HG02759 (cell line): ENCODE measurements around the gene RCOR1.
"Not testable (repeated sequence)": the region's sequence is repeated elsewhere in the genome, so short reads cannot be mapped to it uniquely, and the experiment has no call there.

Experiments used
- ATAC-seq: cut with Tn5 transposase; IDR thresholded peaks from one replicate; pipeline ENCODE4 v1.9.1; 2021; ENCODE audit warnings: mild to moderate bottlenecking, moderate library complexity; ENCODE audit not compliant: unreplicated experiment

RCOR1 gene

DNA sequence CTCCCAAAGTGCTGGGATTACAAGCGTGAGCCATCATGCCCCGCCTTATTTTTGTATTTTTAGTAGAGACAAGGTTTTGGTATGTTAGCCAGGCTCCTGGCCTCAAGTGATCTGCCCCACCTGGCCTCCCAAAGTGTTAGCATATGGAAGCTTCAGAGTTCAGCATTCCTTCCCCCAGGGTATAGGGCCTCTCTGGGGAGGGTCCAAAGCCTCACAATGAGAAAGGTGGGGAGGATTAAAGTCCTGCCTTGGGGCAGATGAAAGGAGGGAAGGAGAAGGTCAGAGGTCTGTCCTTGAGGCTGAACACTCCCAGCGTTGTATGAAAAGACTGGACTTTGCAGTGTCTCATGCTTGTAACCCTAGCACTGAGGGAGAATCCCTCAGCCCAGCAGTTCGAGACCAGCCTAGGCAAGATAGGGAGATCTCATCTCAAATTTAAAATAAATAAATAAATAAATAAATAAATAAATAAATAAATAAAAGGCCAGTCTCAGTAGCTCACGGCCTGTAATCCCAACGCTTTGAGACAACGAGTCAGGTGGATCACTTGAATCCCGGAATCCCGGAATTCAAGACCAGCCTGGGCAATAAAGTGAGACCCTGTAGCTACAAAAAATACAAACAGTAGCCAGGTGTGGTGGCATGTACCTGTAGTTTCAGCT is 22.0 kb upstream of the RCOR1 start:
- ATAC-seq = no peak

DNA sequence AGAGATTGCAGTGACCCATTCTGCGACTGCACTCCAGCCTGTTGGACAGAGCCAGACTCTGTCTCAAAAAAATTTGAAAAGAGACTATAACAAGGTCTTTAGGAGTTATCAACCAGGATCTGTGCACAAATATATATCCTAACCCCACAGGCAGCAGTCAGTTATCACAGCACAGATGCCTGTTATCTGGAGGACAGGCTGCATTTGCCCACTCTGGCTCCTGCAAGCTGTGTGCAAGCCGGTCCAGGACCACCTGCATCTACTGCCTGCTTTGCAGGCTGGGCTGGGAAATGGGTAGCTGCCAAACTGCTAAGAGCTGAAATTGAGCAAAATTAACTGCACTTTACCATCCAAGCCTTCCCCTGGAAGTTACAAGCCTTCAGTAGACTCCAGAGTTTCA is 21.4 kb upstream of the RCOR1 start:
- no peak for ATAC-seq

DNA sequence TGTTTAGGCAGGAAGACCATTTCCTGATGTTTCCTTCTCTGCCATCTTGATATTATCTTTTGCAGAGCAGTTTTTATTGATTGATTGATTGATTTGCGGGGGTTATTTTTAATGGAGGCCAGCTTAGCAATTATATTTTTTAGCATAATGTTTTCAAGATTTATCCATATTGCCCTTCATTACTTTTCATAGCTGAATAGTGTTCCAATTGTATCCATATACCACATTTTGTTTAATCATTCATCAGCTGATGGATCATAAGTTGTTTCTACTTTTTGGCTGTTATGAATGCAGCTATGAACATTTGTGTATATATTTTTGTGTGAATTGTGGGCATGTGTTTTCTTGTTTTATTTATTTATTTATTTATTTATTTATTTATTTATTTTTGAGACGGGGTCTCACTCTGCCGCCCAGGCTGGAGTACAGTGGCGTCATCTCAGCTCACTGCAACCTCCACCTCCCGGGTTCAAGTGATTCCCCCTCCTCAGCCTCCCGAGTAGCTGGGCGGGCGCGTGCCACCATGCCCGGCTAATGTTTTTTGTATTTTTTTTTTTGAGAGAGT is 20.9 kb upstream of the RCOR1 start:
- no peak for ATAC-seq

DNA sequence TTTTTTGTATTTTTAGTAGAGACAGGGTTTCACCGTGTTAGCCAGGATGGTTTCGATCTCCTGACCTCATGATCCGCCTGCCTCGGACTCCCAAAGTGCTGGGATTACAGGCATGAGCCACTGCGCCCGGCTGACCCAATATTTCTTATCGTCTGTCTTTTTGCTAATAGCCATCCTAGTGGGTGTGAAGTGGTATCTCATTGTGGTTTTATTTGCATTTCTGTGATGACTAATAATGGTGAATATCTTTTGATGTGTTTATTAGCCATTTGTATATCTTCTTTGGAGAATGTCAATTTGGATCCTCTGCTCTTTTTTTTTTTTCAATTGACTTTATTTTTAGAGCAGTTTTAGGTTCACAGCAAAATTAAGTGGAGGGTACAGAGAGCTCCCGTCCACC is 19.3 kb upstream of the RCOR1 start:
- not testable (repeated sequence) for ATAC-seq

DNA sequence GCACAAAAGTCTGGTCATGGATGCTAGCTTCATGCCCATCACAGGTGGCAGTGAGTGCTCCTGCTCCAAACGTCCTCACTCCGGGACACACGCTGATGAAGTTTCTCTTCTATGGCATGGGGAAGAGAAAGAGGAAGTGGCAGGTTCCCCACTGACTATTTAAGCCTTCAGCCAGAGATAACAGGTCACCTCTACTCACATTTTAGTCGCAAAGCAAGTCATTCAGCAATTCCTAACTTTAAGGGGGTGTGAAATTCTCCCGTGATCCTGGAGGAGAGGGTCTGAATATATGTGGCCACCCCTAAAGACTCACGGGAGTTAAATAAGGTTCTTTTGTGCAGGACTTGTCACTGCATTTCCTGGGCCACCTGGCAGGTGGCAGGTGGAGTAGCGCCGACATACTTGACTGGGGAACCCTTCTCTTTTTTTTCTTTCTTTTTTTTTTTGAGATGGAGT is 18.8 kb upstream of the RCOR1 start:
- ATAC-seq = no peak

DNA sequence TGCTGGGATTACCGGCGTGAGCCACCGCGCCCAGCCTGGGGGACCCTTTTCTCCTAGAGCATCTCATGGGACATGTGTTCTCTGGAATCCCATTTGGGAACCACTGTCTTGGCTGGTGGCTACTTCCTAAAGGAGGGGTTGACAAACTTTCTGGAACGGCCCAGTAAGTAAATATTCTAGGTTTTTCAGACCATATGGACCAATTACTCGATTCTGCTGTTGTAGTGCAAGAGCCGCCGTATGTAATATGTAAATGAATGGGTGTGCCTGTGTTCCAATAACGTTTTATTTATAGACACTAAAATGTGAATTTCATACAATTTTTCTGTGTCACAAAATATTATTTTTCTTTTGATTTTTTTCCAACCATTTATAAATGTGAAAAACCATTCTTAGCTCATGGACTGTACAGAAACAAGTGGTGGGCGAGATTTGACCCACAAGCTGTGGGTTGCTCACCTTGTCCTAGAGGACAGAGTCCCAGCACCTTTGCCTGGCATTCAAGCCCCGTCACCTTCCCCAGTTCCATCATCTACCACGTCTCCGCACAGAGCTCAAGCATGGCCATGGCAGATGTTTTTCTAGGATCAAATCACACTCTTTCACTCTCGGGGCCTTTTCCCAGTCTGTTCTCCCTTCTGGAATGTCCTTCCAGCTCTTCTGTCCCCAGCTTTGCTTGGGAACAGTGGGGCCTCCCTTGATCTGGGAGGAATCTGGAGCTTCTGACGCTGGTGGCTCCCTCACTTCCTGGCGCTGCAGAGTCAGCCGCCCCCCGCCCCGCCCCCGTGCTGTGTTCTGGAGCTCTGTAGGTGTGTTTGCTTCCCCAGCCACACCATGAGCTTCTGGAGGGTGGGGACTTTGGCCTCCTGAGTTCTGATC is 17.9 kb upstream of the RCOR1 start:
- no peak for ATAC-seq

DNA sequence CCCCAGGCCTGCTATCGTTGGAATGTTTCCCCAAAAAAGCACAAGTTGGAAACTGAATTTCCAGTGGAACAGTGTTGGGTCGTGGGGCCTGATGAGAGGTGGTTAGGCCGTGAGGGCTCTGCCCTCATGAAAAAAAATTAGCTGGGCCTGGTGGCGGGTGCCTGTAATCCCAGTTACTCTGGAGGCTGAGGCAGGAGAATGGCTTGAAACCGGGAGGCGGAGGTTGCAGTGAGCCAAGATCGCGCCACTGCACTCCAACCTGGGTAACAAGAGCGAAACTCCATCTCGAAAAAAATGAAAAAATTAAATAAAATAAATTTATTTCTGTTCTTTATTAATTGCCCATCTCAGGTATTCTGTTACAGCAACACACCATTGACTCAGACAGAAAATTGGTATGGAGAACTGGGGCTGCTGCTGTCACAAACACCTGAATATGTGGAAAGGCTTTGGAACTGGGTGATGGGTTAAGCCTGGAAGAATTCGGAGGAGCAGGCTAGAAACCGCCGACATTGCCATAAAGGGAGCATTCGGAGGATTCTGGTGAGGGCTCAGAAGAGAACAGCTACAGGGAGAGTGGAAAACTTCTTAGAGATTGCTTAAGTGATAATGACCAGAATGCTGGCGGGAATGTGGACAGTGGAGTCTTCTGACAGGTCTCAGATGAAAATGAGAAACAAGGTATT is 17.1 kb upstream of the RCOR1 start:
- no peak for ATAC-seq

DNA sequence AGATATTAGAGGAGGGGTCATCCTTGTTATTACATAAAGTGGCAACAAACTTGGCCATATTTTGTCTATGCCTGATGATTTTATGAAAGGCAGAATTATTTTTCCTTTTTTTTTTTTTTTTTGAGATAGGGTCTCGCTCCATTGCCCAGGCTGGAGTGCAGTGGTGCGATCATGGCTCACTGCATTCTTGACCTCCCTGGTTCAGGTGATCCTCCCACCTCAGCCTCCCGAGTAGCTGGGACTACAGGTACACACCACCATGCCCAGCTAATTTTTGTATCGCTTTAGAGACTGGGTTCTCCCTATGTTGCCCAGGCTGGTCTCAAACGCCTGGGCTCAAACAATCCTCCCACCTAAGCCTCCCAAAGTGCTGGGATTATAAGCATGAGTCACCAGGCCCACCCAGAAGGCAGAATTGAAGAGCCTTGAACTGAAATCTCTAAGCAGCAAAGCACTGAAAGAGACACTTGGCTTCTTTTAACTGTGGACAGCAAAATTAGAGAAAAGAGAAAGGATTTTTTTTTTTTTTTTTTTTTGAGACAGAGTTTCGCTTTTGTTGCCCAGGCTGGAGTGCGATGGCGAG is 16.5 kb upstream of the RCOR1 start:
- ATAC-seq = not testable (repeated sequence)

DNA sequence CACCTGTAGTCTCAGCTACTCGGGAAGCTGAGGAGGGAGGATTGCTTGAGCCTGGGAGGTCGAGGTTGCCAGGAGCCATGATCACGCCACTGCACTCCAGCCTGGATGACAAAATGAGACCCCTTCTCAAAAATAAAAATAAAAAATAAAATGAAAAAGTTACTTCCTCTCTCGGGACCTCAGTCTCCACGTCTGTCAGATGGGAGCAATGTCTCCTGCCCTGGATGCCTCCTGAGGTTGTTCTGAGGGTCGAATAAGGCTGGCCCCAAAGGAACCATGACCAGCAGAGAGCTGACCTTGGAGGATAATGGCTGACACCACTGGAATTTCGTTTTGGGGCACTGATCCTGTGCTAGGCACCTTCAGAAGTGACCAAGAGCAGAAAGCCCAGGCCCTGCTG is 13.6 kb upstream of the RCOR1 start:
- no peak for ATAC-seq

DNA sequence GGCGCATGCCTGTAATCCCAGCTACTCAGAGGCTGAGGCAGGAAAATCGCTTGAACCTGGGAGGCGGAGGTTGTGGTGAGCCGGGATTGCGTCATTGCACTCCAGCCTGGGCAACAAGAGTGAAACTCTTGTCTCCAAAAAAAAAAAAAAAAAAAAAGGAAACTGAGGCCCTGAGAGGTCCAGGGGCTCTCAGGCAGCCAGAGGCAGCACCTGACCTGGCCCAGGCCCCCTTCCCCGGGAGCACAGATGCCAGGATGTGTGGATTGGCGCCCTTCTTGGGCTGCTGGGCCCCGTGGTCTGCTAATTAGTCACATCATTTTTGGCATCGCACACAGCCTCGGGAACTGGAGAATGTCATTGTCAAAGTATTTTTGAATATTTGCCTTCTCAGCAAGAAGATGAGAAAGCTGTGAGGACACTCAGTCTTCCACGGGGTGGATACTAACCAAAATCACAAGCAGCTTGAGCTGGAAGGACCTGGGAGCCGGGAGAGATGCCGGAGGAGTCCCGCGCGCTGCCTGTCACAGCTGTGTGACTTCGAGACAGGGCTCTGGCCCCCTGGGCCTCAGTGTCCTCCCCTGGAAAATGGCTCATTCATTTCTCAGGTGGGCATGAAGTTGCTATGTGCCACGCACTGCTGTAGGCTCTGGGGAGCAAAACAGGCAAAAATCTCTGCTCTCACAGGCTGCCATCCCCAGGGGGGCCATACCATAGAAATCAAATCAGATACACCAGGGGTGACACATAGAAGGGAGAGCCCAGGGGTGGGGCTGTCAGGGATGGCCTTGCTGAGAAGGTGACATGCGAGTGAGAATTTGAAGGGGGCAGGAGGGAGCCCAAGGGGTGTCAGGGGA is 12.5 kb upstream of the RCOR1 start:
- no peak for ATAC-seq

DNA sequence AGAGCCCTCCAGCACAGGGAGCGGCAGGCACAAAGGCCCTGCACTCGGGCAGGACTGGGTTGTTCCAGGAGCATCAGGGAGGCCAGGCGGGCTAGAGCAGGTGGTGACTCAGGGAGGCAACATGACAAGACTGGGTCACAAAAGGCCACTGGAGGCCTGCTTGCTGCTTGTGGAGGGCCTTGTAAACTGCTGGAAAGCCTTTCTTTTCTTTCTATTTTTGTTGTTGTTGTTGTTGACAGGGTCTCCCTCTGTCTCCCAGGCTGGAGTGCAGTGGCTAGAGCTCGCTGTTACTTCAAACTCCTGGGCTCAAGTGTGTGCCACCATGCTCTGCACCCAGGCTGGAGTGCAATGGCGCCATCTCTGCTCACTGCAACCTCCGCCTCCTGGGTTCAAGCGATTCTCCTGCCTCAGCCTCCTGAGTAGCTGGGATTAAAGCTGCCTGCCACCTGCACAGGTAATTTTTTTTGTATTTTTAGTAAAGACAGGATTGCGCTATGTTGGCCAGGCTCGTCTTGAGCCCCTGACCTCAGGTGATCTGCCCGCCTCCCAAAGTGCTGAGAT is 11.8 kb upstream of the RCOR1 start:
- ATAC-seq = no peak

DNA sequence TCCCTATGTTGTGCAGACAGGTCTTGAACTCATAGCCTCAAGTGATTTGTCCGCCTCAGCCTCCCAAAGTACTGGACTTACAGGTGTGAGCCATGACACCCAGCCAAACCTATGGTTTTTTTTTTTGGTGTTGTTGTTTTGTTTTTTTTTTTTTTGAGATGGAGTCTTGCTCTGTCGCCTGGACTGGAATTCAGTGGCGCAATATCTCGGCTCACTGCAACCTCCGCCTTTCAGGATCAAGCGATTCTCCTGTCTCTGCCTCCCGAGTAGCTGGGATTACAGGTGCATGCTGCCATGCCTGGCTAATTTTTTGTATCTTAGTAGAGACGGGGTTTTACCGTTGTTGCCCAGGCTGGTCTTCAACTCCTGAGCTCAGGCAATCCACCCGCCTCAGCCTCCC is 11.3 kb upstream of the RCOR1 start:
- ATAC-seq = no peak

DNA sequence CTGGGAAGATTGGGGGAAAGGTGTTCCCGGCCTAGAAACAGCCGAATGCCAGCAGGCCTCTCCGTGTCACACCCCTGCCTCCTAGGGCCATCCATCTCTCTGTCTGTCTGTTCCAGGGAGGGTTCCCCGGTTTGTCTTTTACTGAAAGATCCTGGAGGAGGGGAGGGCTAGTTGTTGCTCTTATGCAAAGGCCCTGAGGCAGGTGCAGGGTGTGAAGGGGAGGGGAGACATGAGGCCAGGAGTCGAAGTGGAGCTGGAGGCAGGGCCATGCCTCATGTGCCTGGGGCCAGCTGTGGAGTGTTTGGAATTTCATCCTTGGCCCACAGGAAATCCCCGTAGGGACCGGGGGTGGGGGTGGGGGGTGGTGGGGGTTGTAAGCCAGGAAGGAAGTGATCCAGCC is 8.7 kb upstream of the RCOR1 start:
- no peak for ATAC-seq

DNA sequence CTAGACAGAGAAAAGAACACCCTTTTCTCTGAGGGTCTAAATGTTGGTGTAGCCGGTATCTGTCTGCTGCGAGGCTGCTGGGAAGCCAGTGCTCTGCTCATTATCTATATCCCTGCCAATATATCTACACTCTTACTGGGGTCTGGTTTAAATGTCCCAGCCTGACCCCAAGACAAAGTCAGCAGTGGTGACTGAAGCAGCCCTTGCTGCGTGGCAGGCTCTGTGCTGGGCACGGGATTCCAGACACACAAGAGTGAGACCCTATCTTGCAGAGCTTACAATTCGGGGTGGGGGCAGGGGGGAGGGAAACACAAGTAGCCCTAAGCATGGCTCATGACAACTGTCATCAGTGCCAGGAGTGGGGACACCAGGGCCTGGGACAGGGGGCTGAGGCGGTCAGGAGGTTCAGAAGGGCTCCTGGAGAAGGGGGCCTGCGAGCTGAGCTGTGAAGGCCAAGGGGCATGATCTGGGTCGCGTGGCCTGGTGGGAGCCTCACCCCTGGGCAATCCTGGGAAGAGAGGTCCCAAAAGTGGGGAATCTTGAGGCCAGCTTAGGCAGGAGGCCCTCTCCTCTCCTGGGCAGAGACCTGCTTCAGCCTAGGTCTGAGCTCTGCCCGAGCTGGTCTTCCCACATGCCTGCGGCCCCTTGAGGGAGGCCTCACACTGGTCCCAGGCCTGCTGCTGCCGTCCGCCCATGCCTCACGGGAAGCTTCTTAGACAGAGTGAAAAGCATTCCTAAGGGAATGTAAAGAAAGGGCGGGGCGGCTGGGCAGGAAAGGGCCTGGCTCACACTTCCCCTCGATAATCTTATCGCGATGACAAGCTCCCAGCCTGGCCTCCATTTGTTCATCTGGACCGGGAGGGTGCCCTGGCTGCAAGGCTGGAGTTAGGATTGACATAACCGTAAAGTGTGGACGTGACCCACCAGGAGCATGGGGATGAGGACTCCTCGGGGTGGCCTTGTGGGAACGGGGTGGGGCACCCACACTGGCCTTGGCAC is 7.3 kb upstream of the RCOR1 start:
- ATAC-seq = no peak

DNA sequence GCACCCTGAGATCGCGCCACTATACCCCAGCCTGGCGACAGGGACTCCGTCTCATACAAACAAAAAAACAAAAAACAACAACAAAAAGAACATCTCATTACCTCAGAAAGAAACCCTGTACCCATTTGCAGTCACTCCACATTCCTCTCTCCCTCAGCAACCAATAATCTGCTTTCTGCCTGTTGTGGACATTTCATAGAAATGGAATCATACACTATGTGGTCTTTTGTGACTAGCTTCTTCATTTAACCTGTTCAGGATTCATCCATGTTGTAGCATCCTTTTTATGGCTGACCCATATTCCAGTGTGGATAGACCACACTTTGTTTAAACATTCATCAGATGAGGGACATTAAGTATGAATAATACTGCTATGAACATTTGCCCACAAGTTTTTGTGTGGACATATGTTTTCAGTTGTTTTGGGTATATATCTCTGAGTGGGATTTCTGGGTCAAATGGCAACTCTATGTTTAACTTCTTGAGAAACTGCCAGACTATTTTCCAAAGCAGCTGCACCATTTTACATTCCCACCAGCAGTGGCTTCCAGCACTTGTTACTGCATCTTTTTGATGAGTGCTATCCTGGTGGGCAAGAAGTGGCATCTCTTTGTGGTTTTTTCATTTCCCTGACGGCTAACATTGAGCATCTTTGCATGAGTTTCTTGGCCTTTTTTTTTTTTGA is 5.9 kb upstream of the RCOR1 start:
- no peak for ATAC-seq

DNA sequence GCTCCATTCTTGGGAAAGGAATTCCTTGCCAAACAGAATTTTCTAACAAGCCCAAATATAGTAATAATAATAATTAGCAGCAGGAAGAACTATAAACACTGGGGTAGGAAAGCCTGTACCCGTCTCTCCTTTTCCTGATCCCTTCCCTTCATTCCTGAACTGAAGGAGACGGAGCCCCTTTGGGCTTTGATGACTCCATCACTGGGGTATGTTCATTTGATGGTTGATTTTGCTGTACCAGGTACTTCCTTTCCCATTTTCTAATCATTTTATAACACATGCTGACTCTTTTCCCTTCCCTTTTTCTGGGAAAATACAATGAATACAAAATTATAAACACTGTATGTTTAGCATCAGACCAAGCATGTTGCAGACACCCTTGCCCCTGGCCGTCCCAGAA is 3.6 kb upstream of the RCOR1 start:
- ATAC-seq = no peak

DNA sequence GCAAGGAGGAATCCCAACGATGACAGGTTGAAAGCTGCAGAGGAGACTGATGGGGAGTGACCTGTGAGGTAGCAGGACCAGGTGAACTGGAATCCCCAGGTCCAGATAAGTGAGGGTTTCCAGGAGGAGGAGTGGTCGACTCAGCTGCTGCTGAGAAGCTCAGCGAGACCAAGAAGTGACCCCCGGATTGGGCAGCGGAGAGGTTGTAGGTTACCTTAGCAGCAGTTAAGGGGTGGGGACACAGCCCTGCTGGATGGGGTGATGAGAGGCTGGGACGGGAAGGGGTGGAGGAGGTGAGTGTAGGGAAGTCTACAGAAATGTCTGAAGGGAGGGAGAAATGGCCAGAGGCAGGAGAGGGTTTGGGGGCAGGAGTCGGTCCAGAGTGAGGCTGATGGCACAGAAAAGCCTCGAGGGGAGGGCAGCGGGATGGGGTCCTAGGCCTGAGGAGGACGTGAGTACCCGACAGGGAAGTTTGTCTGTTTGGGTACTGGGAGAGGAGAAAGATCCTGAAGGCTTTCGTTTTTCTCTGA is 2.6 kb upstream of the RCOR1 start:
- ATAC-seq = no peak

DNA sequence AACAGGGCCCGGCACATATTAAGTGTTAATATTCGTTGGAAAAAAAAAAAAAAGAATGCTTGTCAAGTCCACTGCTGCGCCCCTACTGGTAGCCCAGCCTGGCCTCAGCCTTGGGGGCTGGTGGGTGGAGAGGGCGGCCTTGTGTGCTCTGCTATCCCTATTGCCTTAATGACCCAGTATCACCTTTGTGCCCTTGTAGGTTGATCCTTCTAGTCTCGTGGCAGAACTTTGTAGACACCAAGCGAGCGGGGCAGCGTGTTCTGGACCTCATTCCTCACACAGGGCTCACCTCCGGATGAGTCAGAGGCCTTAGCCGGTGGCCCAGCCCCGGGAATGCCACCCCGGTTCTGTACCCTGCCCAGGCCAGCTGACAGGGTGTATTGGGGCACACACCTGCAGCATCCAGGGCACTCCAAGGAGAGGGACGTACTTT is 1.8 kb upstream of the RCOR1 start:
- no peak for ATAC-seq
